ENCODE data around the gene PIGX.
A peak's percentile ranks its signal among the peaks of the same experiment; 100 is the strongest.
"Not testable (repeated sequence)": the region's sequence is repeated elsewhere in the genome, so short reads cannot be mapped to it uniquely, and the experiment has no call there.

Gene PIGX

GRCh38 chr3:196706327-196706726 lies 5.8 kb upstream of the PIGX start:
- no peak for DNase-seq

GRCh38 chr3:196706731-196707130 lies 5.4 kb upstream of the PIGX start:
- DNase-seq, result no peak

GRCh38 chr3:196707566-196707965 lies 4.6 kb upstream of the PIGX start:
- no peak for DNase-seq

- DNase-seq, result no peak
Measured at GRCh38 chr3:196708467-196708866, 3.7 kb upstream of the PIGX start.

GRCh38 chr3:196712514-196713413 lies 587 bp downstream of the PIGX start:
- DNase-seq, result peak; percentile 76

- DNase-seq, result not testable (repeated sequence)
Measured at GRCh38 chr3:196717162-196717561, 5.0 kb downstream of the PIGX start.

GRCh38 chr3:196721097-196721496 lies 8.9 kb downstream of the PIGX start:
- no peak for DNase-seq

- DNase-seq, result peak; percentile 34
Measured at GRCh38 chr3:196726788-196727675, 14.9 kb downstream of the PIGX start.

GRCh38 chr3:196735751-196736150 lies 23.6 kb downstream of the PIGX start:
- no peak for DNase-seq

- DNase-seq, result no peak
Measured at GRCh38 chr3:196736670-196737374, 24.6 kb downstream of the PIGX start.

- no peak for DNase-seq
Measured at GRCh38 chr3:196737655-196738054, 25.5 kb downstream of the PIGX start.

GRCh38 chr3:196739671-196740480 lies 27.7 kb downstream of the PIGX start, which contains the start of gene PAK2:
TSS of gene PAK2 (plus strand) at chr3:196739857. CDS start at chr3:196782647, 42,790 bp downstream.
- peak; percentile 93 for DNase-seq

GRCh38 chr3:196740481-196741248 lies 28.5 kb downstream of the PIGX start:
- peak; percentile 59 for DNase-seq

GRCh38 chr3:196741249-196741889 lies 29.2 kb downstream of the PIGX start:
- DNase-seq, result no peak

- DNase-seq, result not testable (repeated sequence)
Measured at GRCh38 chr3:196743569-196743968, 31.4 kb downstream of the PIGX start.

- no peak for DNase-seq
Measured at GRCh38 chr3:196749125-196749524, 36.9 kb downstream of the PIGX start.

GRCh38 chr3:196753201-196753600 lies 41.0 kb downstream of the PIGX start:
- DNase-seq, result no peak

- DNase-seq, result no peak
Measured at GRCh38 chr3:196754091-196754981, 42.2 kb downstream of the PIGX start.

GRCh38 chr3:196756732-196757131 lies 44.6 kb downstream of the PIGX start:
- no peak for DNase-seq

All from CD4-positive, alpha-beta T cell treated with Interleukin-10 for 1 hour (primary cell).